Epithelial cell of proximal tubule (primary cell): ENCODE measurements around the gene MED8. TPM values are rescaled to one million over a fixed set of nuclear protein-coding genes. Genes with fewer than 3 reads are reported as not detected.

Experiments
- DNase-seq: peaks from one replicate; pipeline ENCODE4 v3.0.0-alpha.2; 2011; ENCODE audit warnings: low read depth
- H3K4me3 ChIP-seq: 2 replicates; pipeline ENCODE4 v1.5.1; 2011; ENCODE audit warnings: low read depth, mild to moderate bottlenecking, low read length
- CTCF ChIP-seq: conservative IDR thresholded peaks from 2 replicates; pipeline ENCODE4 v1.5.1; 2012; ENCODE audit warnings: low read depth, mild to moderate bottlenecking, low read length
- total RNA-seq: library from RNA; depleted of rRNA; stranded (reverse); fragments of >200 nt; gene quantifications from 2 replicates; pipeline ENCODE4 v1.2.3, GENCODE V29; 2015

The MED8 gene
- total RNA-seq: 25.2 and 41.7 TPM in 2 replicates

- TF ChIP-seq CTCF: no peak
- DNase-seq: peak; percentile 59
- peak within 1 kb of the TSS; percentile 83 for H3K4me3 ChIP-seq
Observed at GRCh38 chr1:43389326-43390313, at the start of gene MED8, which contains the start of gene SZT2. TSS of gene MED8 (minus strand) at chr1:43389800. CDS start at chr1:43389764, 36 bp downstream. TSS of gene SZT2 (plus strand) at chr1:43389899. CDS start at chr1:43389969, 70 bp downstream.

- no peak for TF ChIP-seq CTCF
- H3K4me3 ChIP-seq: no peak overlapping the region
- DNase-seq: no peak
Observed at GRCh38 chr1:43438953-43439581, 49.5 kb upstream of the MED8 start.

GRCh38 chr1:43438576-43438952 lies 49.0 kb upstream of the MED8 start:
- DNase-seq: no peak
- TF ChIP-seq CTCF: no peak
- no peak overlapping the region for H3K4me3 ChIP-seq

- no peak overlapping the region for H3K4me3 ChIP-seq
- no peak for DNase-seq
- no peak for TF ChIP-seq CTCF
Observed at GRCh38 chr1:43438006-43438405, 48.4 kb upstream of the MED8 start.

GRCh38 chr1:43437031-43437973 lies 47.7 kb upstream of the MED8 start:
- no peak for DNase-seq
- no peak overlapping the region for H3K4me3 ChIP-seq
- no peak for TF ChIP-seq CTCF

GRCh38 chr1:43436371-43436770 lies 46.8 kb upstream of the MED8 start:
- H3K4me3 ChIP-seq: no peak overlapping the region

More at GRCh38 chr1:43436371-43436770, 46.8 kb upstream of the MED8 start:
- DNase-seq: no peak
- TF ChIP-seq CTCF: no peak
